ENCODE results near the gene SIPA1.

The SIPA1 gene

DNA sequence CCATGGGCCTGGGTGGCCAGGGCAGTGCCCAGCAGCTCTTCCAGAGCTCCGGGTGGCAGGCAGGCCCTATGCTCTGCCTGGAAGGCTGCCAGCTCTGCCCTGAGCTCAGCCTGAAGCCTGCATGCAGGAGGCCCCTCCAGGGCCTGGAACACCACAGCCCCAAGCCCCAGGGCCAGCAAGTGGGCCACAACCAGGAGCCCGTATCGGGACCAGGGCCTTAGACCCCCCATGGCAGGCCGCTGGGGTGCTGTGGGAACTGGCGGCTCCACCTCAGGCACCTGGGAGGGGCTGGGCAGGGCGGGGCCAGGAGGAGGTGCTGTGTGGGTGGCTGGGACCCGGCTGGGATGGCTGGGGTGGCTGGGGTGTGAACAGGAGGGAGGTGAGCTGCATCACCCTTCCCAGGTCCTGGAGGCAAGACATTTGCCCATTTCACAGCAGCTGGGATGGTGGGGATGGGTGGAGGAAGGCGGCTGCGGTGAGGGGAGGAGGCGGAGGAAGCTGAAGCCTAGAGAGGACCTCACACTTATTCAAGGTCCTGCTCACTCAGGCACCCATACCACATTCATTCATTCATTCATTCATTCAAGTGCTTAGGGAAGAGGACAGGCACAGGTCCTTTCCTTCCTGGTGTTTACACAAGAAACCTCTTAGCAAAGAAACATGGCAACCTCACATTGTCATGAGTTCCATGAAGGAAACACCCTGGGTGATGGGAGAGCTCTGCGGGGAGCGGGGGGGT lies 42.2 kb upstream of the SIPA1 start, which contains the start of gene KCNK7:
Gene KCNK7, minus strand, starts transcription at position 258 of the 739 bp plus-strand sequence. Its CDS starts 28 bp downstream, at position 230.
- Histone ChIP-seq H3K27ac (ENCODE audit: poor library complexity, severe bottlenecking) (no peak within 1 kb of the TSS), H3K4me1 (ENCODE audit: insufficient read depth, poor library complexity, severe bottlenecking) (peaks cover 9% of the 10 kb centered on the region), H3K9me3 (ENCODE audit: severe bottlenecking) (no peaks in the 10 kb centered on the region), H3K27me3 (ENCODE audit: insufficient read depth, poor library complexity, severe bottlenecking) (no peaks in the 10 kb centered on the region), H3K4me3 (ENCODE audit: severe bottlenecking) (no peak within 1 kb of the TSS), H3K36me3 (ENCODE audit: low read depth) (peaks cover 18% of the 10 kb centered on the region)
- no peak for DNase-seq (ENCODE audit: low spot score)
- ATAC-seq (ENCODE audit: low read depth) = peak; percentile 6; the same call in 1 of the 3 replicates
- TF ChIP-seq, protein P1, sequence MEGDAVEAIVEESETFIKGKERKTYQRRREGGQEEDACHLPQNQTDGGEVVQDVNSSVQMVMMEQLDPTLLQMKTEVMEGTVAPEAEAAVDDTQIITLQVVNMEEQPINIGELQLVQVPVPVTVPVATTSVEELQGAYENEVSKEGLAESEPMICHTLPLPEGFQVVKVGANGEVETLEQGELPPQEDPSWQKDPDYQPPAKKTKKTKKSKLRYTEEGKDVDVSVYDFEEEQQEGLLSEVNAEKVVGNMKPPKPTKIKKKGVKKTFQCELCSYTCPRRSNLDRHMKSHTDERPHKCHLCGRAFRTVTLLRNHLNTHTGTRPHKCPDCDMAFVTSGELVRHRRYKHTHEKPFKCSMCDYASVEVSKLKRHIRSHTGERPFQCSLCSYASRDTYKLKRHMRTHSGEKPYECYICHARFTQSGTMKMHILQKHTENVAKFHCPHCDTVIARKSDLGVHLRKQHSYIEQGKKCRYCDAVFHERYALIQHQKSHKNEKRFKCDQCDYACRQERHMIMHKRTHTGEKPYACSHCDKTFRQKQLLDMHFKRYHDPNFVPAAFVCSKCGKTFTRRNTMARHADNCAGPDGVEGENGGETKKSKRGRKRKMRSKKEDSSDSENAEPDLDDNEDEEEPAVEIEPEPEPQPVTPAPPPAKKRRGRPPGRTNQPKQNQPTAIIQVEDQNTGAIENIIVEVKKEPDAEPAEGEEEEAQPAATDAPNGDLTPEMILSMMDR (IDR thresholded peaks at IDR 0.05; ENCODE audit: poor library complexity, severe bottlenecking) = no peak

GRCh38 chr11:65596520-65596919 lies 41.4 kb upstream of the SIPA1 start:
- TF ChIP-seq, protein P1 (IDR thresholded peaks at IDR 0.05; ENCODE audit: poor library complexity, severe bottlenecking) = no peak
- no peak for ATAC-seq (ENCODE audit: low read depth)
- no peaks in the 10 kb centered on the region for H3K9me3 ChIP-seq (ENCODE audit: severe bottlenecking)
- DNase-seq (ENCODE audit: low spot score) = no peak
- no peaks in the 10 kb centered on the region for H3K27me3 ChIP-seq (ENCODE audit: insufficient read depth, poor library complexity, severe bottlenecking)
- no peak overlapping the region for H3K4me3 ChIP-seq (ENCODE audit: severe bottlenecking)
- H3K4me1 ChIP-seq (ENCODE audit: insufficient read depth, poor library complexity, severe bottlenecking) = peaks cover 9% of the 10 kb centered on the region
- no peak overlapping the region for H3K27ac ChIP-seq (ENCODE audit: poor library complexity, severe bottlenecking)
- H3K36me3 ChIP-seq (ENCODE audit: low read depth) = peaks cover 11% of the 10 kb centered on the region; the same call in 1 of the 2 replicates

DNA sequence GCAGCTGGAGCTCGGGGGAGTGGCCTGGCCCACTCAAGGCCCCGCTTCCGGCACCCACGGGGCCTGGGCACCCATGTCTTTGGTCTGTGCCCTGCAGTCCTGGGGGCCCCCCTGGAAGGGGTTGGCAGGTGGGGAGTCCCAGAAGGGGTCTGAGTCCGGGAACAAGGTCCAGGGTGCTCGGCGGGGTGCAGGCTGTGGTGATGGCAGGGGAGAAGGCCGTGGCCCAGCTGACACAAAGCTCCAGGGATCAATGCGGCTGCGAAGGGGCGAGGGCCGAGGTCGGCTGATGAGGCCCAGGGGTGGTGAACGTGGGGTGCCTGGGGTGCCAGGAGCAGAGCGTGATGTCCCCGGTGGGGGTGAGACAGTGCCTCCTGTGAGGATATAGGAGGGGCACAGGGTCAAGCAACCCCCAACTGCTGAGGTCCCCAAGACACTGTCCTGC lies 39.6 kb upstream of the SIPA1 start:
- Histone ChIP-seq H3K4me3 (ENCODE audit: severe bottlenecking) (no peak overlapping the region), H3K27ac (ENCODE audit: poor library complexity, severe bottlenecking) (no peak overlapping the region), H3K9me3 (ENCODE audit: severe bottlenecking) (no peaks in the 10 kb centered on the region), H3K4me1 (ENCODE audit: insufficient read depth, poor library complexity, severe bottlenecking) (peaks cover under 1% of the 10 kb centered on the region), H3K36me3 (ENCODE audit: low read depth) (peaks cover 11% of the 10 kb centered on the region; the same call in 1 of the 2 replicates), H3K27me3 (ENCODE audit: insufficient read depth, poor library complexity, severe bottlenecking) (no peaks in the 10 kb centered on the region)
- ATAC-seq (ENCODE audit: low read depth) (no peak), DNase-seq (ENCODE audit: low spot score) (no peak)
- TF ChIP-seq, protein P1 (IDR thresholded peaks at IDR 0.05; ENCODE audit: poor library complexity, severe bottlenecking) = no peak

- TF ChIP-seq, protein P1 (IDR thresholded peaks at IDR 0.05; ENCODE audit: poor library complexity, severe bottlenecking) = no peak
- Histone ChIP-seq H3K27ac (ENCODE audit: poor library complexity, severe bottlenecking) (no peak overlapping the region), H3K27me3 (ENCODE audit: insufficient read depth, poor library complexity, severe bottlenecking) (no peaks in the 10 kb centered on the region), H3K4me1 (ENCODE audit: insufficient read depth, poor library complexity, severe bottlenecking) (no peaks in the 10 kb centered on the region), H3K36me3 (ENCODE audit: low read depth) (peaks cover 11% of the 10 kb centered on the region; the same call in 1 of the 2 replicates), H3K4me3 (ENCODE audit: severe bottlenecking) (no peak overlapping the region), H3K9me3 (ENCODE audit: severe bottlenecking) (no peaks in the 10 kb centered on the region)
- DNase-seq (ENCODE audit: low spot score) (no peak), ATAC-seq (ENCODE audit: low read depth) (no peak)
Measured at GRCh38 chr11:65599216-65599954, 38.5 kb upstream of the SIPA1 start.

Data from RWPE2 (cell line).